ENCODE measurements around the gene C11orf68. TPM values are rescaled to one million over a fixed set of nuclear protein-coding genes. Genes with fewer than 3 reads are reported as not detected.
A peak's percentile ranks its signal among the peaks of the same experiment; 100 is the strongest.
"Not testable (repeated sequence)": the region's sequence is repeated elsewhere in the genome, so short reads cannot be mapped to it uniquely, and the experiment has no call there.

The C11orf68 gene
- total RNA-seq, 2 experiments from 2014 or later: 28.4 to 28.5 TPM

DNA sequence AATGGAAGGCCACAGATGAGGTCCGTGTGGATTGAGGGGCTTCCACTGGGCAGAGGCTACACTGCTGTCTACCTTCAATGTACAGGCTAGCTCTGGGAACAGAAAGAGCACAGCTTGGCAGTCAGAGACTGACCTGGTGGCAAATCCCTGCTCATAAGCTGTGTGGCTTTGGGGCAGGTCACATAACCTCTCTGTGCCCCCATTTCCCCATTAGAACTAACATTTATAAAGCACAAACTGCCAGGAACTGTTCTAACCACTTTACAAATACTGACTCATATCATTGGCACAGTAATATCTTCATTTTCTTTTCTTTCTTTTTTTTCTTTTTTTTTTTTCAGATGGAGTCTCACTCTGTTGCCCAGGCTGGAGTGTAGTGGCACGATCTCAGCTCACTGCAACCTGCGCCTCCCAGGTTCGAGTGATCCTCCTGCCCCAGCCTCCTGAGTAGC is 21.8 kb downstream of the C11orf68 start:
- POLR2A ChIA-PET: interaction anchor here (0.7 to 1.2 kb wide), 4 partner anchors 8 to 35 kb away, joined by 3 to 4 read pairs (median 4); no protein-coding TSS in a partner anchor
- ATAC-seq (no peak), DNase-seq (no peak)
- H3K27me3 Mint-ChIP-seq (ENCODE audit: low read depth): no peaks in the 10 kb centered on the region
- H3K27ac Mint-ChIP-seq: no peak overlapping the region
- H3K9me3 Mint-ChIP-seq (ENCODE audit: insufficient read depth): no peaks in the 10 kb centered on the region
- peaks cover 74% of the 10 kb centered on the region for H3K4me1 Mint-ChIP-seq (ENCODE audit: low read depth)
- CTCF ChIA-PET: interaction anchor here (0.8 to 4.2 kb wide), 6 partner anchors 7 to 238 kb away, joined by 3 to 47 read pairs (median 8); partner anchors contain the start of genes CCDC85B, FIBP and MUS81
- peaks cover 17% of the 10 kb centered on the region for H3K36me3 Mint-ChIP-seq (ENCODE audit: low read depth)
- no peak overlapping the region for H3K4me3 Mint-ChIP-seq

DNA sequence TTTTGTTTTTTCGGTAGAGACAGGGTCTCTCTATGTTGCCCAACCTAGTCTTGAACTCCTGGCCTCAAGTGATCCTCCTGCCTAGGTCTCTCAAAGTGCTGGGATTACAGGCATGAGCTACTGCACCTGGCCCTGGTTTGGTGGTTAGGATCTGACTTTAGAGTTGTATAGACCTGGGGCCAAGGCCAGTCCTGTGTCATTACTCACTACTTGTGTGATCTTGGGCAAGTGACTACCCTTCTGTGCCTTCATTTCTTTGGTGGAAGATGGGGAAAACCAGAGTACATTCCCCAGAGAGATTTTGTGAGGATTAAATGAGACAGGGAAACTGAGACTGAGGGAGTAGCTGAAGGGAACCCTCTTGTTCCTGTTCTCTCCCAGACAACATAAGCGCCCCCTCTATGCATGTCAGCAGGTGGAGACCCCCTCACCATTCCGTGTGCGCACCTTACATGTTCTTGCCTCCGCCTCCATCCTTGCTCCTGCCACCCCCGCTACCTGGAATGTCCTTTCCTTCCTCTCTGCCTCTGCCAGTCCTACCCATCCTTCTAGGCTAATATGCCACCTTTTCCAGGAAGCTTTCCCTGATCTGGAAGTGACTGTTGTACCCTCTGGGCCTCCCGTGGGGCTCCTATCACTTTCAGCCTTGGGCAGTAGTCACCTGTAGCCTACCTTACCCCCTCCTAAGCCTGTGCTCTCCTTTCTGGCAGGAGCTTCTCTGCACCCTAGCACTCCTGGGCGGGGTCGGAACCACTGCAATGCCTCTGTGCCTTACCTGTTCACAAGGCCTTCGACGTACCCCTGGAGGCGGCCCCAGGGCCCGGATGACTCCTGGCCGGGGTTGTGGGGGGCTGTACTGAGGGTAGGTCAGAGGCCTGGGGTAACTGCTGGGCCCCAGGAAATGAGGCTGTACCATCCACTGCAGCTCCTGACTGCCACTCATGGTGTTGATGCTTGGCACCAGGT is 22.5 kb downstream of the C11orf68 start:
- no peak for ATAC-seq
- POLR2A ChIA-PET: interaction anchor here (0.7 to 1.3 kb wide), 5 partner anchors 7 to 35 kb away, joined by 3 to 4 read pairs (median 3); no protein-coding TSS in a partner anchor
- Mint-ChIP-seq H3K27ac (peak overlapping the region; percentile 49), H3K9me3 (ENCODE audit: insufficient read depth) (no peaks in the 10 kb centered on the region), H3K27me3 (ENCODE audit: low read depth) (no peaks in the 10 kb centered on the region), H3K4me1 (ENCODE audit: low read depth) (peaks cover 69% of the 10 kb centered on the region), H3K4me3 (no peak overlapping the region), H3K36me3 (ENCODE audit: low read depth) (peaks cover 23% of the 10 kb centered on the region)
- CTCF ChIA-PET: interaction anchor here (0.8 to 4.2 kb wide), 7 partner anchors 7 to 239 kb away, joined by 3 to 47 read pairs (median 6); partner anchors contain the start of genes CCDC85B, FIBP and MUS81
- no peak for DNase-seq

DNA sequence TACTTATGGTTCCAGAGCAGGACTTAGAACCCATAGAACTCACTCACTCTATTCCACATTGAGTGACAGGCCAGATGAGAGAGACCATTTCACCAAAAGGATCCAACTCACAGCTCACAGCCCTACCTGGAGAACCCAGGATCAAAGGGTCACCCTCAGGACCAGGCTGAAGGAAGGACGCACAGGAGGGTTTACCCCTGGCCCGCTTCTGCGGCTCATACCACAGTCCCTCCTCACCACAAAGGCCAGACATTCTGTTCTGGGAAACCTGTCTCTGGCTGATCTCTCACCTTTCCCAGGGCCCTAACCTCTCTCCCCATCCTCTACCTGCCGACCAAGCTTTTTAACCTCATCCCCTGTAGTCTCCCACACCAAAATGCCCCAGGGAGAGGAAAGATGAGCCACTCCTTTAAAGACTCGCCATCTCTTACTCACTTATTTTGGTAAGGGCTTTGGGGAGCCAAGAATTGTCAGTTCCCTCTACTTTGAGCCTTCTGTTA is 23.3 kb downstream of the C11orf68 start:
- Mint-ChIP-seq H3K9me3 (ENCODE audit: insufficient read depth) (no peaks in the 10 kb centered on the region), H3K4me1 (ENCODE audit: low read depth) (peaks cover 62% of the 10 kb centered on the region), H3K36me3 (ENCODE audit: low read depth) (peaks cover 23% of the 10 kb centered on the region), H3K4me3 (peak overlapping the region; percentile 31), H3K27me3 (ENCODE audit: low read depth) (no peaks in the 10 kb centered on the region), H3K27ac (peak overlapping the region; percentile 54)
- ChIA-PET POLR2A (interaction anchor here (1.3 kb wide), 1 partner anchor 10 kb away, joined by 3 read pairs; no protein-coding TSS in a partner anchor), CTCF (interaction anchor here (1.0 to 4.2 kb wide), 5 partner anchors 9 to 240 kb away, joined by 3 to 36 read pairs (median 9); no protein-coding TSS in a partner anchor)
- DNase-seq (no peak), ATAC-seq (no peak)

DNA sequence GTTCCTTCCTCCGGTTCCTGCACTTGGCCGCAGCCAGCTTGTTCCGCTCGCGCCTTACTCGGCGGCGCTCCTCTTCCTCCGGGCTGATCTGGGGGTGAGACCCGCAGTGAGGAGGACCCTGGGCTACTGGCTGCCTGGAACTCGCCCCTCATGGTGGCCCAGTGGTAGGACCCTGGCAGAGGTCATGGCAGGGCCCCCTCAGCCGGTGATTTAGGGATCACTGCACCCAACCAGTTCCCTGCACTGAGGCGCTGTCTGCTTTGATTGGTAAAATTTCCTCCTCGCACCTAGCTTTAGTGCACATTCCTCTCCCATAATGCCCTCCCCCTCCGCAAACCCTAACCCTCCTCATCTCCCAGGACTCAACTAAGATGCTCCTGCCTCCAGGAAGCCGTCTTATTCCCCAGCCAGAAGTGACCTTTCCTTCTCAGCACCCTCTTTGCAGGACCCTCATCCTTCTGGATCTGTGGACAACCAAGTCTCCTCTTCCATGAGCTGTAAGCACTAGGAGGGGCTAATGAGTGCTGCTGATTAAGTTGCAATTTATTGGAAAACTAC is 24.7 kb downstream of the C11orf68 start:
- Mint-ChIP-seq H3K4me3 (peak overlapping the region; percentile 98), H3K4me1 (ENCODE audit: low read depth) (peaks cover 70% of the 10 kb centered on the region), H3K27ac (peak overlapping the region; percentile 85), H3K27me3 (ENCODE audit: low read depth) (no peaks in the 10 kb centered on the region), H3K36me3 (ENCODE audit: low read depth) (peaks cover 23% of the 10 kb centered on the region), H3K9me3 (ENCODE audit: insufficient read depth) (no peaks in the 10 kb centered on the region)
- POLR2A ChIA-PET: interaction anchor here (0.6 to 19.3 kb wide), 10 partner anchors 7 to 395 kb away, joined by 3 to 305 read pairs (median 4); partner anchors contain the start of genes BANF1, CFL1, CTSW and FOSL1
- DNase-seq (peak; percentile 64), ATAC-seq (peak; percentile 13)
- CTCF ChIA-PET: interaction anchor here (0.6 to 19.5 kb wide), 8 partner anchors 9 to 513 kb away, joined by 3 to 584 read pairs (median 6); partner anchors contain the start of genes CFL1, EFEMP2, KAT5 and MUS81

DNA sequence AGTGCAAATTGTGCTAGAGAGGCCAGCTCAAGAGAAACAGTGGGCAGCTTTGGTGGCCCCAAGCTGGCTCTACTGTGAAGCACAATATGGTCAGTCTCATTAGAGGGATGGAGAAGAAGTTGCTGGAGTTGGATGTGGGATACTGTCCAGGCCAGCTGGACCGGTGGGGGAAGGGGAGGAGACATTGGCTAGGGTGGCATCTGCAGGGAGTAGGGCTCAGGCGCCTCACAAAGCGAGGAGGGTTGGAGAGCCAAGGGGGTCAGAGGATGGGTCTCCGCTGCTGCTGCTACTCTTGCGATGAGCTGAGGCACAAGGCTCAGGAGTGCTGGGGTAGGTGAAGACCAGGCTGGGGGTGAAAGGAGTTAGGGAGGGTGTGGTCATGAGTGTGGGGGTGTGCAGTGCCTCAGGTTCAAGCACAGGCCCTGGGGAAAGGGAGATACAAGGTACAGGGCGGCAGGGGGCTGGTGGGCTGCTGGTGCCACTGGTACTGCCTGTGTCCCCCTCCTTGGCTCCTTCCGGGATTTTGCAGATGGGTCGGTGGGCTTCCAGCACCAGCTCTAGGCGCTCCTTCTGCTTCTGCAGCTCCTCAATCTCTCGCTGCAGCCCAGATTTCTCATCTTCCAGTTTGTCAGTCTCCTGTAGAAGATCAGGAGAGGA is 26.1 kb downstream of the C11orf68 start:
- Mint-ChIP-seq H3K27me3 (ENCODE audit: low read depth) (no peaks in the 10 kb centered on the region), H3K36me3 (ENCODE audit: low read depth) (peaks cover 25% of the 10 kb centered on the region), H3K9me3 (ENCODE audit: insufficient read depth) (no peaks in the 10 kb centered on the region), H3K27ac (peak overlapping the region; percentile 85), H3K4me3 (peak overlapping the region; percentile 98), H3K4me1 (ENCODE audit: low read depth) (peaks cover 69% of the 10 kb centered on the region)
- DNase-seq (no peak), ATAC-seq (no peak)
- ChIA-PET POLR2A (interaction anchor here (0.6 to 19.3 kb wide), 6 partner anchors 8 to 394 kb away, joined by 3 to 305 read pairs (median 6); partner anchors contain the start of genes CFL1, FOSL1, MALAT1 and MUS81), CTCF (interaction anchor here (0.8 to 19.5 kb wide), 9 partner anchors 8 to 181 kb away, joined by 3 to 584 read pairs (median 36); partner anchors contain the start of genes CFL1, EFEMP2, FOSL1 and KAT5)

DNA sequence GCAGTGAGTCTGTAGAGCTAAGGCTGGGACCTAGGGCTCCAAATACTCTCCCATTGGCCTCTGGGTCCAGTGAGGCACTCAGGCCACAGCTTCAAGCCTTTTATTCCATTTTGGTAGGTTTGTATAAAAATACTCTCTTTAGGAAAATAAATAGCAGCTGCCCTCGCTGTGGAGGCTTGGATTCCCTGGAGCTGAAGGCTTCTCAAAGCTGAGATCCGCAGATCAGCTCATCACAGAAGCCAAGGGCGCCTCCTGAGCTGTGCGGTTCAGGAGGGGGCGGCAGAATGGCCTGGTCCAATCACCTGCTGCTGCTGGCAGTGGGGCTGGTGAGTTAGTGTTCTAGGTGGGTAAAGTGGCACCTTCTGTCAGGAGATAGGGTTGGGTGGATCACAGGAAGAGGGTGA is 26.7 kb downstream of the C11orf68 start:
- peaks cover 25% of the 10 kb centered on the region for H3K36me3 Mint-ChIP-seq (ENCODE audit: low read depth)
- not testable (repeated sequence) for H3K9me3 Mint-ChIP-seq (ENCODE audit: insufficient read depth); ATAC-seq; H3K27me3 Mint-ChIP-seq (ENCODE audit: low read depth)
- H3K4me3 Mint-ChIP-seq: peak overlapping the region; percentile 98
- H3K27ac Mint-ChIP-seq: peak overlapping the region; percentile 85
- peak; percentile 54 for DNase-seq
- POLR2A ChIA-PET: interaction anchor here (0.9 to 19.3 kb wide), 4 partner anchors 9 to 110 kb away, joined by 3 to 305 read pairs (median 34); partner anchors contain the start of genes BANF1, CFL1, EIF1AD and FOSL1
- CTCF ChIA-PET: interaction anchor here (0.8 to 19.5 kb wide), 9 partner anchors 9 to 181 kb away, joined by 3 to 584 read pairs (median 21); partner anchors contain the start of genes CFL1, EFEMP2, FOSL1 and KAT5
- peaks cover 67% of the 10 kb centered on the region for H3K4me1 Mint-ChIP-seq (ENCODE audit: low read depth)

DNA sequence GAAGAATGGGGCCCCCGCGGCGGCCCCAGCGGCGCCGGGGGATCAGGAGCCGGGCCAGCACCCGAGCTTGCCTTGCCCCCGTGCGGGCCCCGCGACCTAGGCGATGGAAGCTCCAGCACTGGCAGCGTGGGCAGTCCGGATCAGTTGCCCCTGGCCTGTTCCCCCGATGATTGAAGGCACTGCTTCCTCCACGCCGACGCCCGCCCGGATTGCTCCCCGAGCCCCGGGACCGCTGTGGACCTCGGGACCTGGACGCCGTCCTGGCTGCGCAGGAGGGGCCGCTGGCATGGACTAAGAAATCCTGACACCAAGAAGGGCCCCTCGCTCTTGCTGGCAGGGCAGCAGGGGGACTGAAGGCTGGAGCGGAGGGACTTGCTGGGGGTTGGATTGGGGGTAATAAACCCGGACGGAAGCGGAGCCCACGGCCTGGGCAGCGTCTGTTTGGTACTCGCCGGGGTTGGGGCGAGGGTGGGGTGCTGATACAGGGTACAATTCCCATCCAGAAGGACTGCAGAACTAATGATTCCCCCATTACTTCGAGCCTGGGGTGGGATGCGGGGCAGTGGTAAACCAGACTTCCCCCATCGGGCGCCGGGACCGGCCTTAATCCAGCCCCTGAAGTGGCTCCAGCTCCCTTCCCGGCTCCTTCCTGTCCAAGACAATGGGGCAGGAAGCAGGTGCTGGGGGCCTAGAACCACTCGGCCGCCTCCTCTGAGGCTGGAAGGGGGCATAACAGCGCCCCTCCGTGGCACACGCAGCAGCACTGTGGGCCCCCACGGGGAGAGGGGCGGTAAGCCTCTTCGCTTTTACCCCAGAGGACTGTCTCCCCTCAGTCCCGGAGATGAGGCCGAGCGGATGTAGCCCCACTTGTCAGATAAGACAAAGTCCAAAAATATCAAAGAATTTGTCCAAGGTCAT is 27.4 kb downstream of the C11orf68 start:
- POLR2A ChIA-PET: interaction anchor here (0.6 to 19.3 kb wide), 27 partner anchors 10 to 1203 kb away, joined by 3 to 305 read pairs (median 5); partner anchors contain the start of genes BANF1, C11orf68, CFL1 and CTSW
- ATAC-seq: no peak
- Mint-ChIP-seq H3K4me3 (peak overlapping the region; percentile 98), H3K27ac (peak overlapping the region; percentile 85), H3K4me1 (ENCODE audit: low read depth) (peaks cover 67% of the 10 kb centered on the region), H3K9me3 (ENCODE audit: insufficient read depth) (no peaks in the 10 kb centered on the region), H3K36me3 (ENCODE audit: low read depth) (peaks cover 31% of the 10 kb centered on the region), H3K27me3 (ENCODE audit: low read depth) (no peaks in the 10 kb centered on the region)
- CTCF ChIA-PET: interaction anchor here (0.8 to 19.5 kb wide), 23 partner anchors 6 to 424 kb away, joined by 3 to 584 read pairs (median 15); partner anchors contain the start of genes AP5B1, BANF1, C11orf68 and CFL1
- peak; percentile 60 for DNase-seq

DNA sequence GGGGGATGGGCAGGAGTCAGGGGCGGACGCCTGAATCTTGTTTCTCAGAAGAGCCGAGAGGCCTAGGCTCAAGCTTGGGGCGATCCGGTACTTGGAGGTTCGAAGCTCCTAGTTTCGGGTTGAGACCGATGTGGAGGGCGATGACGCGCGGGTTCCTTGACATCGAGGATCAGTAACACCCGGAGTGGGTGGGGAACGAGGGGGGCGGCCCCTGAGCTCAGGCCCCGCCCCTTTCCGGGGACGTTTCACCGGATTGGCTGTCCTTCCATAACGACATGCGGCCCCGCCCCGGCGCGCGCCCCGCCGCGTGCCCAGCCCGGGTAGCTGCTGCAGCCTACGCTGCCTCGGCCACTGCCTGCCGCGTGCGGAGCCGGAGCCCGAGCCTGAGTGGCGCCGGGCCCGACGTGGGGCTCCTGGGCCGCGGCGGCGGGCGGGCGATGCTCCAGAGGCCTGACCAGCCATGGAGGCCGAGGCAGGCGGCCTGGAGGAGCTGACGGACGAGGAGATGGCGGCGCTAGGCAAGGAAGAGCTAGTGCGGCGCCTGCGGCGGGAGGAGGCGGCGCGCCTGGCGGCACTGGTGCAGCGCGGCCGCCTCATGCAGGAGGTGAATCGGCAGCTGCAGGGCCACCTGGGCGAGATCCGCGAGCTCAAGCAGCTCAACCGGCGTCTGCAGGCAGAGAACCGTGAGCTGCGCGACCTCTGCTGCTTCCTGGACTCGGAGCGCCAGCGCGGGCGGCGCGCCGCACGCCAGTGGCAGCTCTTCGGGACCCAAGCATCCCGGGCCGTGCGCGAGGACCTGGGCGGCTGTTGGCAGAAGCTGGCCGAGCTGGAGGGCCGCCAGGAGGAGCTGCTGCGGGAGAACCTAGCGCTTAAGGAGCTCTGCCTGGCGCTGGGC is 28.3 kb downstream of the C11orf68 start, which contains the start of gene CCDC85B:
Gene CCDC85B, plus strand, starts transcription at position 350 of the 895 bp plus-strand sequence. Its CDS starts 111 bp downstream, at position 461.
- ChIA-PET CTCF (interaction anchor here (0.6 to 19.5 kb wide), 30 partner anchors 7 to 575 kb away, joined by 3 to 584 read pairs (median 8); partner anchors contain the start of genes AP5B1, BANF1, C11orf68 and CFL1), POLR2A (interaction anchor here (0.6 to 19.3 kb wide), 30 partner anchors 11 to 472 kb away, joined by 3 to 305 read pairs (median 4); partner anchors contain the start of genes BANF1, C11orf68, CFL1 and CTSW)
- peaks cover 30% of the 10 kb centered on the region for H3K36me3 Mint-ChIP-seq (ENCODE audit: low read depth)
- DNase-seq (peak; percentile 99), ATAC-seq (peak; percentile 72)
- H3K4me3 Mint-ChIP-seq: peak within 1 kb of the TSS; percentile 98
- no peaks in the 10 kb centered on the region for H3K27me3 Mint-ChIP-seq (ENCODE audit: low read depth)
- H3K4me1 Mint-ChIP-seq (ENCODE audit: low read depth): peaks cover 64% of the 10 kb centered on the region
- H3K27ac Mint-ChIP-seq: peak within 1 kb of the TSS; percentile 96
- no peaks in the 10 kb centered on the region for H3K9me3 Mint-ChIP-seq (ENCODE audit: insufficient read depth)
